IMR-90 (cell line): Measurements from ENCODE around the gene RSPO4. TPM values are rescaled to one million over a fixed set of nuclear protein-coding genes. Genes with fewer than 3 reads are reported as not detected.

Source experiments
- ATAC-seq: fragments of 200-7000 bp; cut with Tn5 transposase; 2 replicates; pipeline ENCODE4 v1.9.1; 2020; ENCODE audit warnings: low read depth, mild to moderate bottlenecking, moderate library complexity
- BruUV-seq: library from RNA; stranded (reverse); fragments of 400-500 nt; replicated peaks from 2 replicates; lab custom pipeline; 2021; lab: Mats Ljungman, UMichigan
- CTCF ChIA-PET: fragments of 300-600 bp; formaldehyde crosslinking; extraction: SDS; loops from one replicate; lab custom pipeline; 2021; ENCODE audit warnings: antibody characterized with exemption; lab: Yijun Ruan, JAX
- POLR2A ChIA-PET: fragments of 300-600 bp; sonication (Branson Sonifier 250); formaldehyde crosslinking; loops from one replicate; lab custom pipeline; 2022; ENCODE audit warnings: antibody characterized with exemption; ENCODE audit not compliant: unreplicated experiment; lab: Charles Lee
- DNase-seq: peaks from one replicate; pipeline ENCODE4 v3.0.0; 2013
- H2AFZ ChIP-seq: replicated peaks from 2 replicates; pipeline ENCODE3; 2013; ENCODE audit warnings: low read length, mild to moderate bottlenecking; ENCODE audit not compliant: poor library complexity
- H2AK5ac ChIP-seq: 2 replicates; pipeline ENCODE4 v1.6.1; 2013; ENCODE audit warnings: low read depth, low read length, inconsistent platforms
- H2AK9ac ChIP-seq: replicated peaks from 2 replicates; pipeline ENCODE3; 2013; ENCODE audit warnings: mild to moderate bottlenecking, low read depth, low read length, moderate library complexity; ENCODE audit not compliant: poor library complexity
- H2BK120ac ChIP-seq: 2 replicates; pipeline ENCODE4 v1.6.1; 2013; ENCODE audit warnings: low read depth, low read length, inconsistent platforms
- H2BK15ac ChIP-seq: 3 replicates; pipeline ENCODE4 v1.6.1; 2013; ENCODE audit warnings: low read depth, low read length, inconsistent platforms
- H2BK20ac ChIP-seq: 2 replicates; pipeline ENCODE4 v1.6.1; 2013; ENCODE audit warnings: low read depth, mild to moderate bottlenecking, inconsistent platforms, low read length, moderate library complexity
- H2BK5ac ChIP-seq: 2 replicates; pipeline ENCODE4 v1.6.1; 2013; ENCODE audit warnings: mild to moderate bottlenecking, low read depth, low read length, inconsistent platforms; ENCODE audit not compliant: poor library complexity, severe bottlenecking
- H3K14ac ChIP-seq: replicated peaks from 2 replicates; pipeline ENCODE4 v1.6.1; 2013; ENCODE audit warnings: low read depth, low read length, inconsistent platforms
- H3K18ac ChIP-seq: 2 replicates; pipeline ENCODE4 v1.6.1; 2013; ENCODE audit warnings: low read depth, low read length, control low read depth
- H3K23ac ChIP-seq: 2 replicates; pipeline ENCODE4 v1.6.1; 2013; ENCODE audit warnings: low read depth, low read length, inconsistent platforms
- H3K27ac ChIP-seq: 2 replicates; pipeline ENCODE4 v1.5.1; 2013; ENCODE audit warnings: mild to moderate bottlenecking, control low read depth, low read length; ENCODE audit not compliant: insufficient read depth
- H3K27me3 ChIP-seq: 2 replicates; pipeline ENCODE4 v1.6.1; 2013; ENCODE audit warnings: low read length; ENCODE audit not compliant: control insufficient read depth, insufficient read depth
- H3K36me3 ChIP-seq: 2 replicates; pipeline ENCODE4 v1.6.1; 2013; ENCODE audit warnings: low read length, mixed read lengths; ENCODE audit not compliant: control insufficient read depth, insufficient read depth
- H3K4ac ChIP-seq: 2 replicates; pipeline ENCODE4 v1.6.1; 2013; ENCODE audit warnings: low read depth, low read length, inconsistent platforms
- H3K4me1 ChIP-seq: 2 replicates; pipeline ENCODE4 v1.6.1; 2013; ENCODE audit warnings: low read length, mixed read lengths; ENCODE audit not compliant: control insufficient read depth, insufficient read depth
- H3K4me2 ChIP-seq: 2 replicates; pipeline ENCODE4 v1.6.1; 2013; ENCODE audit warnings: low read depth, mild to moderate bottlenecking, control low read depth, low read length, moderate library complexity
- H3K4me3 ChIP-seq: 2 replicates; pipeline ENCODE4 v1.5.1; 2013; ENCODE audit warnings: low read depth, mild to moderate bottlenecking, control low read depth, low read length, moderate library complexity; ENCODE audit not compliant: insufficient read depth
- H3K56ac ChIP-seq: 2 replicates; pipeline ENCODE4 v1.6.1; 2013; ENCODE audit warnings: low read length, inconsistent platforms; ENCODE audit not compliant: insufficient read depth; ENCODE audit errors: extremely low read depth
- H3K79me1 ChIP-seq, 2 experiments: 2 replicates each; pipeline ENCODE4 v1.6.1; 2013; ENCODE audit warnings: low read length in 2 of 2, inconsistent platforms in 1 of 2, low read depth in 1 of 2
- H3K9ac ChIP-seq: 2 replicates; pipeline ENCODE4 v1.6.1; 2013; ENCODE audit warnings: low read depth, low read length, control low read depth
- H3K9me1 ChIP-seq: 2 replicates; pipeline ENCODE4 v1.6.1; 2013; ENCODE audit warnings: low read length, inconsistent platforms; ENCODE audit not compliant: insufficient read depth
- H3K9me3 ChIP-seq: 2 replicates; pipeline ENCODE4 v1.6.1; 2013; ENCODE audit warnings: low read length; ENCODE audit not compliant: control insufficient read depth, insufficient read depth
- H4K20me1 ChIP-seq: 2 replicates; pipeline ENCODE4 v1.6.1; 2013; ENCODE audit warnings: low read length, inconsistent platforms; ENCODE audit not compliant: insufficient read depth
- H4K5ac ChIP-seq: 2 replicates; pipeline ENCODE4 v1.6.1; 2013; ENCODE audit warnings: mild to moderate bottlenecking, low read depth, low read length, control low read depth
- H4K8ac ChIP-seq, 2 experiments: 2 replicates each; pipeline ENCODE4 v1.6.1; 2013; ENCODE audit warnings: low read depth in 2 of 2, low read length in 2 of 2, control low read depth in 1 of 2, inconsistent platforms in 1 of 2
- H4K91ac ChIP-seq: 2 replicates; pipeline ENCODE4 v1.6.1; 2013; ENCODE audit warnings: low read depth, low read length, inconsistent platforms; ENCODE audit not compliant: insufficient read depth
- BHLHE40 ChIP-seq: fragments of 150-350 bp; IDR thresholded peaks from 2 replicates; pipeline ENCODE4 v1.6.1; 2016; ENCODE audit warnings: mild to moderate bottlenecking, low read depth, low read length
- CEBPB ChIP-seq: IDR thresholded peaks from 2 replicates; pipeline ENCODE4 v1.6.1; 2012; ENCODE audit warnings: low read depth, low read length, improper control_type of control experiment
- CHD1 ChIP-seq: IDR thresholded peaks from 2 replicates; pipeline ENCODE4 v1.6.1; 2012; ENCODE audit warnings: low read depth, low read length, improper control_type of control experiment
- FOS ChIP-seq: fragments of 150-350 bp; IDR thresholded peaks from 2 replicates; pipeline ENCODE4 v1.6.1; 2016; ENCODE audit warnings: low read depth, low read length
- MAFK ChIP-seq: IDR thresholded peaks from 2 replicates; pipeline ENCODE4 v1.6.1; 2012; ENCODE audit warnings: low read depth, low read length, improper control_type of control experiment
- MAZ ChIP-seq: IDR thresholded peaks from 2 replicates; pipeline ENCODE4 v1.6.1; 2012; ENCODE audit warnings: low read depth, mild to moderate bottlenecking, low read length, improper control_type of control experiment, moderate library complexity, borderline replicate concordance
- MXI1 ChIP-seq: IDR thresholded peaks from 2 replicates; pipeline ENCODE4 v1.6.1; 2012; ENCODE audit warnings: low read depth, mild to moderate bottlenecking, low read length, moderate library complexity, borderline replicate concordance
- NFE2L2 ChIP-seq: fragments of 150-350 bp; IDR thresholded peaks from 2 replicates; pipeline ENCODE4 v1.6.1; 2016; ENCODE audit warnings: low read depth, mild to moderate bottlenecking, low read length
- POLR2A ChIP-seq: IDR thresholded peaks from 2 replicates; pipeline ENCODE4 v1.6.1; 2012; ENCODE audit warnings: mild to moderate bottlenecking, low read depth, low read length
- RAD21 ChIP-seq: IDR thresholded peaks from 2 replicates; pipeline ENCODE4 v1.6.1; 2012; ENCODE audit warnings: low read length, improper control_type of control experiment
- RCOR1 ChIP-seq: IDR thresholded peaks from 2 replicates; pipeline ENCODE4 v1.6.1; 2012; ENCODE audit warnings: mild to moderate bottlenecking, low read length, improper control_type of control experiment; ENCODE audit not compliant: insufficient replicate concordance
- RFX5 ChIP-seq: IDR thresholded peaks from 2 replicates; pipeline ENCODE4 v1.8.0; 2012; ENCODE audit warnings: low read depth, mild to moderate bottlenecking, low read length, moderate library complexity
- SMC3 ChIP-seq: fragments of 150-350 bp; IDR thresholded peaks from 2 replicates; pipeline ENCODE4 v1.6.1; 2016; ENCODE audit warnings: low read depth, mild to moderate bottlenecking, antibody characterized with exemption, low read length, moderate library complexity
- USF2 ChIP-seq: fragments of 150-350 bp; IDR thresholded peaks from 2 replicates; pipeline ENCODE4 v1.6.1; 2017; ENCODE audit warnings: mild to moderate bottlenecking, antibody characterized with exemption, low read length, low read depth
- WGBS, 2 experiments: methylation state at CpG; one replicate each; pipeline versions ENCODE4 v1.1.5 to v1.1.7; 2013; ENCODE audit warnings: missing lambda C conversion rate in 2 of 2; ENCODE audit not compliant: insufficient read length in 1 of 2; ENCODE audit errors: extremely low coverage in 2 of 2; 5-methylcytosine and 5-hydroxymethylcytosine counted together
- dilution Hi-C: fragments of 300-500 bp; cut with HindIII; formaldehyde crosslinking; loops from one replicate; pipeline ENCODE4 v1.14.3; 2018; ENCODE audit warnings: low sequenced_read_pairs; ENCODE audit not compliant: unreplicated experiment
- in situ Hi-C: fragments of 300-500 bp; cut with MboI; formaldehyde crosslinking; loops from 3 replicates; pipeline ENCODE4 v1.14.3; 2019; ENCODE audit warnings: low sequenced_read_pairs, inconsistent platforms, mixed read lengths
- intact Hi-C: fragments of 100-400 bp; cut with micrococcal nuclease; formaldehyde crosslinking; loops from 2 replicates; pipeline ENCODE4 v1.10.0; 2022
- polyA plus RNA-seq, 3 experiments: library from polyadenylated mRNA; depleted of rRNA; stranded (reverse); fragments of >200 nt; gene quantifications; 2 replicates each; pipeline ENCODE4 v1.2.3, GENCODE V29; 2012; ENCODE audit warnings: low replicate concordance in 1 of 3
- total RNA-seq: library from RNA; depleted of rRNA; stranded (reverse); fragments of >200 nt; gene quantifications from 2 replicates; pipeline ENCODE4 v1.2.3, GENCODE V29; 2012
- TF ChIP-seq, protein P1 (sequence below): fragments of 150-350 bp; IDR thresholded peaks from 2 replicates; pipeline ENCODE4 v1.6.1; 2016; ENCODE audit warnings: low read depth, mild to moderate bottlenecking, low read length, moderate library complexity, borderline replicate concordance
- TF ChIP-seq, protein P2 (sequence below): conservative IDR thresholded peaks from 2 replicates; pipeline ENCODE4 v1.5.1; 2012; ENCODE audit warnings: mild to moderate bottlenecking, low read depth, low read length, improper control_type of control experiment

The RSPO4 gene
- total and polyA plus RNA-seq, 2 of the 4 experiments (the other 2 are of a cell fraction), result not detected

DNA sequence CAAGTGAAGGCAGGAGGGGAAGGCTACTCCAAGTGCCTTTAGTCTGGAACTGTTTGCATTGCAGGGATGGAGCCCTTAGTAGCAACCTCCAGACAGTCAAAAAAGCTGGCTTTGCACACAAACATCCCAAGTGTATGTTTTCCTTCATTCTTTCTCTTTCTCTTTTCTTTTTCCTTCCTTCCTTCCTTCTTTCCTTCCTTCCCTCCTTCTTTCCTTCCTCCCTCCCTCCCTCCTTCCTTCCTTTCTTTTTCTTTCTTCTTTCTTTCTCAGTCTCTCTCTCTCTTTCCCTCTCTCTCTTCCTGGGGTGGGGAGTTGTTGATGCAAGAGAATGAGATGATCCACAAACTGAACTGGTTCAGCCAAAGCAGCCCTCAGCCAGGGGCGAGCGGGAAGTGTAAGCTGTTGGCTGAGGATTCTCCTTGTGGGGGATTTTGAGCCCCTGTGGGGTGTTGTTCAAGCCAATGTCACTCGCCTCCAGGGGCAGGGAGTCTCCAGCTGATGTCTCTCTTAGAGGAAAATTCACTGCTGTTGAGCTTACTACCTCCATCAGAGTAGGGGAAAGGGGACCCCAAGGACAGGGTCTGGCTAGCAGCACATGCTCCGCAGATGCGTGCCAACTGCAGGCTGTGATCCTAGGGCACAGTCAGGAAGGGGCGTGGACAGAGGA lies 11.7 kb downstream of the RSPO4 start:
- no peak overlapping the region for H2BK15ac ChIP-seq
- no peak overlapping the region for H3K4ac ChIP-seq
- in situ Hi-C loops (no loop called here), intact Hi-C loops (no loop called here), dilution Hi-C loops (no loop called here)
- no peak overlapping the region for H3K27ac ChIP-seq
- DNase-seq, result no peak
- H3K4me3 ChIP-seq, result no peak overlapping the region
- no peak for ATAC-seq
- H3K4me1 ChIP-seq, result no peaks in the 10 kb centered on the region
- no peak overlapping the region for H2AK5ac ChIP-seq
- TF ChIP-seq USF2, result no peak
- no peak for TF ChIP-seq CEBPB
- no peak for TF ChIP-seq MXI1
- TF ChIP-seq RCOR1, result no peak
- TF ChIP-seq MAFK, result no peak
- TF ChIP-seq NFE2L2, result no peak
- TF ChIP-seq, protein P1, sequence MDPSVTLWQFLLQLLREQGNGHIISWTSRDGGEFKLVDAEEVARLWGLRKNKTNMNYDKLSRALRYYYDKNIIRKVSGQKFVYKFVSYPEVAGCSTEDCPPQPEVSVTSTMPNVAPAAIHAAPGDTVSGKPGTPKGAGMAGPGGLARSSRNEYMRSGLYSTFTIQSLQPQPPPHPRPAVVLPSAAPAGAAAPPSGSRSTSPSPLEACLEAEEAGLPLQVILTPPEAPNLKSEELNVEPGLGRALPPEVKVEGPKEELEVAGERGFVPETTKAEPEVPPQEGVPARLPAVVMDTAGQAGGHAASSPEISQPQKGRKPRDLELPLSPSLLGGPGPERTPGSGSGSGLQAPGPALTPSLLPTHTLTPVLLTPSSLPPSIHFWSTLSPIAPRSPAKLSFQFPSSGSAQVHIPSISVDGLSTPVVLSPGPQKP, result no peak
- no peak for TF ChIP-seq SMC3
- TF ChIP-seq RAD21, result no peak
- no peak for TF ChIP-seq CHD1
- TF ChIP-seq BHLHE40, result no peak
- TF ChIP-seq RFX5, result no peak
- no peak for TF ChIP-seq MAZ
- TF ChIP-seq, protein P2, sequence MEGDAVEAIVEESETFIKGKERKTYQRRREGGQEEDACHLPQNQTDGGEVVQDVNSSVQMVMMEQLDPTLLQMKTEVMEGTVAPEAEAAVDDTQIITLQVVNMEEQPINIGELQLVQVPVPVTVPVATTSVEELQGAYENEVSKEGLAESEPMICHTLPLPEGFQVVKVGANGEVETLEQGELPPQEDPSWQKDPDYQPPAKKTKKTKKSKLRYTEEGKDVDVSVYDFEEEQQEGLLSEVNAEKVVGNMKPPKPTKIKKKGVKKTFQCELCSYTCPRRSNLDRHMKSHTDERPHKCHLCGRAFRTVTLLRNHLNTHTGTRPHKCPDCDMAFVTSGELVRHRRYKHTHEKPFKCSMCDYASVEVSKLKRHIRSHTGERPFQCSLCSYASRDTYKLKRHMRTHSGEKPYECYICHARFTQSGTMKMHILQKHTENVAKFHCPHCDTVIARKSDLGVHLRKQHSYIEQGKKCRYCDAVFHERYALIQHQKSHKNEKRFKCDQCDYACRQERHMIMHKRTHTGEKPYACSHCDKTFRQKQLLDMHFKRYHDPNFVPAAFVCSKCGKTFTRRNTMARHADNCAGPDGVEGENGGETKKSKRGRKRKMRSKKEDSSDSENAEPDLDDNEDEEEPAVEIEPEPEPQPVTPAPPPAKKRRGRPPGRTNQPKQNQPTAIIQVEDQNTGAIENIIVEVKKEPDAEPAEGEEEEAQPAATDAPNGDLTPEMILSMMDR, result no peak
- TF ChIP-seq POLR2A, result no peak
- no peak for TF ChIP-seq FOS
- H3K79me1 ChIP-seq, result no peaks in the 10 kb centered on the region
- ChIA-PET POLR2A (no interaction called here), CTCF (no interaction called here)
- no peak overlapping the region for H4K8ac ChIP-seq
- H3K18ac ChIP-seq, result no peak overlapping the region
- no peak overlapping the region for H2BK120ac ChIP-seq
- H4K5ac ChIP-seq, result no peak overlapping the region
- no peak overlapping the region for H2BK20ac ChIP-seq
- 36% methylated on average over 3 of the region's 6 CpGs; no CpG with 5 or more reads in 1 of the 2 experiments for WGBS, 2 experiments
- H4K91ac ChIP-seq, result no peak overlapping the region
- no TSS peak for BruUV-seq
- H3K36me3 ChIP-seq, result no peaks in the 10 kb centered on the region
- H3K9me1 ChIP-seq, result no peaks in the 10 kb centered on the region
- H3K14ac ChIP-seq, result no peak overlapping the region
- no peak overlapping the region for H3K23ac ChIP-seq
- H2AFZ ChIP-seq, result no peak overlapping the region
- no peak overlapping the region for H2BK5ac ChIP-seq
- no peak overlapping the region for H3K56ac ChIP-seq
- no peaks in the 10 kb centered on the region for H4K20me1 ChIP-seq
- H3K4me2 ChIP-seq, result no peak overlapping the region
- H3K27me3 ChIP-seq, result peaks cover 9% of the 10 kb centered on the region; the same call in 1 of the 2 replicates
- no peak overlapping the region for H3K9ac ChIP-seq
- H3K9me3 ChIP-seq, result no peaks in the 10 kb centered on the region
- H2AK9ac ChIP-seq, result no peak overlapping the region
